Duodenal mucosa (tissue), 2 donors: Measurements from ENCODE around the gene ENOPH1.

Source experiments
- H3K27ac ChIP-seq: one replicate; pipeline ENCODE4 v1.7.0; 2013; ENCODE audit warnings: low read depth, low read length
- H3K27me3 ChIP-seq, 2 donors: one replicate each; pipeline ENCODE4 v1.7.0; 2013; ENCODE audit warnings: low read length in 2 of 2, control low read depth in 1 of 2; ENCODE audit not compliant: insufficient read depth in 2 of 2, control insufficient read depth in 1 of 2
- H3K36me3 ChIP-seq, 2 donors: one replicate each; pipeline ENCODE4 v1.7.0; 2013; ENCODE audit warnings: low read length in 2 of 2, control low read depth in 1 of 2; ENCODE audit not compliant: insufficient read depth in 2 of 2, control insufficient read depth in 1 of 2
- H3K4me1 ChIP-seq, 2 donors: one replicate each; pipeline ENCODE4 v1.7.0; 2013; ENCODE audit warnings: low read length in 2 of 2, control low read depth in 1 of 2; ENCODE audit not compliant: insufficient read depth in 2 of 2, control insufficient read depth in 1 of 2
- H3K4me3 ChIP-seq, 2 donors: one replicate each; pipeline ENCODE4 v1.7.0; 2013; ENCODE audit warnings: low read length in 2 of 2, low read depth in 1 of 2
- H3K9ac ChIP-seq, 2 donors: one replicate each; pipeline ENCODE4 v1.7.0; 2013; ENCODE audit warnings: low read length in 2 of 2, low read depth in 1 of 2
- H3K9me3 ChIP-seq, 2 donors: one replicate each; pipeline ENCODE4 v1.7.0; 2013; ENCODE audit warnings: low read length in 2 of 2, control low read depth in 1 of 2; ENCODE audit not compliant: control insufficient read depth in 1 of 2

ENOPH1 gene

DNA sequence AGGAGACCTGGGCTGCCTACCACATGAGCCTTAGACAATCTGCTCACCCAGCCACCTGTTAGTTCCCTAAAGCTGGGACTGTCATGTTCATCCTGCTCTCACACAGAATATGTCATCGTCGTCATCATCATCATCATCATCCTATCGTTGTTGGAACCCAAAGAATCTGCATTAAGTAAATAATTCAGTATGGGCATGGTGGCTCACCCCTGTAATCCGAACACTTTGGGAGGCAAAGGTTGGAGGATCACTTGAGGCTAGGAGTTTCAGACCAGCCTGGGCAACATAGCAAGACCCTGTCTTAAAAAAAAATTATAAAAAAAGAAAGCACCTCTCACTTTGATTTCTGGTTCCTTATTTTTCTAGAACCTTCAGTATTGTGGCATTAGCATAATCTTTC lies 6.4 kb downstream of the ENOPH1 start:
- Histone ChIP-seq H3K9me3 (no peaks in the 10 kb centered on the region), H3K4me1 (peaks cover 4 to 12% of the 10 kb centered on the region in 2 donors), H3K4me3 (no peak overlapping the region), H3K27ac (no peak overlapping the region), H3K27me3 (no peaks in the 10 kb centered on the region), H3K36me3 (no peaks in the 10 kb centered on the region), H3K9ac (no peak overlapping the region)

DNA sequence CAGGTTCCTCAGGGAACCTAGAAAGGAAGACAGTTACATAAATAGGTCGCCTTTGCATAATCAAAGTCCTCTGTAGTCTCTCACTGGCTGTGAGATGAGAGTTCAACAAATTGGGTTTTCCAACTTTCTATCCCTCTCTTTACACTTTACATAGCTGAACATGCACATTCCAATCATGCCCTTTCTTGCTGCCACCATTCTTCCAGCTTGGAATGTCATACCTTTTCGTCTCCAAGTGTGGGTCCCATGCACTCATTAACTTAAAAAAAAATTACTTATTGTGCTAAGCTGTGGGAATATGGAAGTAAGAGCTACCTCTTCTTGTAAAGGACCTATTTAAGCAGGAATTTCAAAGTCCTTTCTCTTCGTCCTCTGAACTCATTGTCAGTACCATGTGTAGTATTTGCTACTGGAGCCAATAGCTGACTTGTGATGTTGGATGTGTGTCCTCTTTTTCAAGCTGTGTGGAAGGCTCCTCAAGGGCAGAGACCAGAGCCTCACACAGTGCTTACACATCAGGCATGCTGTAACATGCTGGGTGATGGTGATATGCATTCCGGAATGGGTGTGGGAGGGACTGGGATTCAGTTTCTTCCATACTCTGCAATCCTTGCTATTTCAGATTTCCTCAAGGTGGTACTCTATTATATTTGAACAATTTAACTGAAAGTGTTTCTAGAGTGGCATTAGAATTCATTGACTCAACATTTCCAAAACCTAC lies 7.1 kb downstream of the ENOPH1 start:
- Histone ChIP-seq H3K4me1 (peaks cover 0 to 12% of the 10 kb centered on the region in 2 donors), H3K27me3 (no peaks in the 10 kb centered on the region), H3K4me3 (no peak overlapping the region), H3K27ac (no peak overlapping the region), H3K9ac (no peak overlapping the region), H3K36me3 (no peaks in the 10 kb centered on the region), H3K9me3 (no peaks in the 10 kb centered on the region)

DNA sequence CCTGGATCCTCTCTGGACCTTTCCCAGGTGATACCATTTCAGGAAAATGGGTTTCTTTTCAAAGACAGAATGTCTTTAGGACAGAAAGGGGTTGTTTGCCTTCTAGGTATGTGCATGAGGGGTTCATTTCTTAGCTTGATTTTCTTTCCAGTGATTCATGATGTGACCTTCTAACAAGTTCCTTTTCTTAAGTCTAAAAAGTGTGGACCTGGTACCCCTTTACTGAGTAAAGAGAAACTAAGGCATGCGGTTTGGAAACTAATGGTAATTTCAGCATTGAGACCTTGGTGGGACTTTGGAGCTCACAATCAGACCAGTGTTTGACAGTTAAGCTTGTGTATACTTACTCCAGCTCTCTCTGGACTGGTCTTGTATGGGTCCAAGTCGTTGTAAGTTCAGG lies 8.7 kb downstream of the ENOPH1 start:
- H3K9ac ChIP-seq, result no peak overlapping the region
- no peaks in the 10 kb centered on the region for H3K27me3 ChIP-seq
- H3K4me1 ChIP-seq, result peaks cover 0 to 6% of the 10 kb centered on the region in 2 donors
- H3K4me3 ChIP-seq, result no peak overlapping the region
- no peaks in the 10 kb centered on the region for H3K9me3 ChIP-seq
- H3K27ac ChIP-seq, result no peak overlapping the region
- H3K36me3 ChIP-seq, result no peaks in the 10 kb centered on the region

DNA sequence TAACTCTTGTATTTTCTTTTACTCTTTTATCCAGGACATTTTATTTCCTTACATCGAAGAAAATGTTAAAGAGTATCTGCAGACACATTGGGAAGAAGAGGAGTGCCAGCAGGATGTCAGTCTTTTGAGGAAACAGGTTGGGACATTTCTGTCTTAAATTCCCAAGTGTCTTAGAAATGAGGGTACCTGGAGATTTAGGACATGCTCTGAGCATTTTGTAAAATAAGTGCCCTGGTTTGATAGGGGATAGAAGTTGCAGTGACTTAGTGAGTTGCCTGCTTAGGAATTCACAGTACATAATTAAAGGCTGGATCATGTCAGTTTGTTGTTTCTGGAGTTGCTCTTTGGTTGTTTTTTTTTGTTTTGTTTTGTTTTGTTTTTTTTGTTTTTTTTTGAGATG lies 17.5 kb downstream of the ENOPH1 start:
- Histone ChIP-seq H3K4me1 (no peaks in the 10 kb centered on the region), H3K4me3 (no peak overlapping the region), H3K9ac (no peak overlapping the region), H3K27ac (no peak overlapping the region), H3K9me3 (no peaks in the 10 kb centered on the region), H3K27me3 (no peaks in the 10 kb centered on the region), H3K36me3 (peaks cover 8 to 38% of the 10 kb centered on the region in 2 donors)

DNA sequence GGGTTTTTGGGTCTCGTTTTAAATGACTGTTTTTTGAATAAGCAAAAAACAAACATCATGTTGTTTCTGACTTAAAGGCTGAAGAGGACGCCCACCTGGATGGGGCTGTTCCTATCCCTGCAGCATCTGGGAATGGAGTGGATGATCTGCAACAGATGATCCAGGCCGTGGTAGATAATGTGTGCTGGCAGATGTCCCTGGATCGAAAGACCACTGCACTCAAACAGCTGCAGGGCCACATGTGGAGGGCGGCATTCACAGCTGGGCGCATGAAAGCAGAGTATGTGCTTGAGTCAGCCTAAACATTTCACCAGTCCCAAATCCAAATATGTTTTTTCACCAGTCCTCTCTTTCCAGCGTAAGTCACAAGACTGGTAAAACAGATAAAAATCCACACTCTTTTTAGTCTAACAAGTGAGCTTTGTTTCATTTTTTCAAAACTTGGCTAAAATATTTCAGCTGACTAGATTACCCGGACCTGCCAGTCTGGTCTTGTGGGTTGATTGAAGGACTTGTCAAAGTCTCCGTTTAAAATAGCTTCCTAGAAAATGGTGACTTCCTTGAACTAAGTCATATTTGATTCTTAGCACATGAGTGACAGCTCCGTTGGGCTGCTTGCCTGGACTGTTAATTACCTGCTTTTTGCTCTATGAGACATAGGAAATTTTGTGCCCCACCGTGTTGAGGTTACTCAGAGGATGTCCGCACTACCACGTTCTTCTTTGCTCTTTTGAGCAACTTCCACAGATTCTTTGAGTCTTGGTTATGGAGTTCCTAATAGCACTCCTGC lies 20.8 kb downstream of the ENOPH1 start:
- Histone ChIP-seq H3K4me3 (no peak overlapping the region), H3K27ac (no peak overlapping the region), H3K36me3 (peaks cover 13 to 60% of the 10 kb centered on the region in 2 donors), H3K9me3 (no peaks in the 10 kb centered on the region), H3K27me3 (no peaks in the 10 kb centered on the region), H3K9ac (no peak overlapping the region), H3K4me1 (no peaks in the 10 kb centered on the region)

DNA sequence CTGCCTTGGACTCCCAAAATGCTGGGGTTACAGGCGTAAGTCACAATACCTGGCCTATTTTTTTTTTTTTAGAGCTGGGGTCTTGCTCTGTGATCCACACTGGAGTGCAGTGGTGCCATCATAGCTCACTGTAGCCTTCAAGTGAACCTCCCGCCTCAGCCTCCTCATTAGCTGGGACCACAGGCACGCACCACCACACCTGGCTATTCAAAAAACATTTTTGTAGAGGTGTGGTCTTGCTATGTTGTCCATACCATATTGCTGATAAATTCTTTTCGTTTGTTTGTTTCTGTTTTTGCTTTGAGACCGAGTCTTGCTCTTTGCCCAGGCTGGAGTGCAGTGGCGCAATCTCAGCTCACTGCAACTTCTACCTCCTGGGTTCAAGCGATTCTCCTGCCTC lies 21.6 kb downstream of the ENOPH1 start:
- no peak overlapping the region for H3K4me3 ChIP-seq
- no peaks in the 10 kb centered on the region for H3K27me3 ChIP-seq
- peaks cover 13 to 63% of the 10 kb centered on the region in 2 donors for H3K36me3 ChIP-seq
- H3K9me3 ChIP-seq, result no peaks in the 10 kb centered on the region
- H3K27ac ChIP-seq, result no peak overlapping the region
- no peak overlapping the region for H3K9ac ChIP-seq
- H3K4me1 ChIP-seq, result no peaks in the 10 kb centered on the region

DNA sequence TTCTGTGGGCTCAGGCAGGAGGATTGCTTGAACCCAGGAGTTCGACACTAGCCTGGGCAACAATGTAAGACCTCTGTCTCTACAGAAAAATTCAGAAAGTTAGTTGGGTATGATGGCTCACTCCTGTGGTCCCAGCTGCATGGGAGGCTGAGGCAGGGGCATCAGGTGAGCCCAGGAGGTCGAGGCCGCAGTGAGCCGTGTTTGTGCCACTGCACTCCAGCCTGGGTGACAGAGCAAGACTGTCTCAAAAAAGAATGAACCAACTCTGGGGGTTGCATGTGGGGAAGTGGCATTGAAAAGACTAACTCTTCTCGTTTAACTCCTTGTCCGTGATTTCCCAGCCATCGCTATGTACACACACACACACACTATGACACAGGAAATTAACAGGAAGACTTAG lies 26.9 kb downstream of the ENOPH1 start:
- Histone ChIP-seq H3K27me3 (no peaks in the 10 kb centered on the region), H3K36me3 (peaks cover 13 to 64% of the 10 kb centered on the region in 2 donors), H3K9ac (no peak overlapping the region), H3K4me3 (no peak overlapping the region), H3K27ac (no peak overlapping the region), H3K4me1 (no peaks in the 10 kb centered on the region), H3K9me3 (no peaks in the 10 kb centered on the region)

DNA sequence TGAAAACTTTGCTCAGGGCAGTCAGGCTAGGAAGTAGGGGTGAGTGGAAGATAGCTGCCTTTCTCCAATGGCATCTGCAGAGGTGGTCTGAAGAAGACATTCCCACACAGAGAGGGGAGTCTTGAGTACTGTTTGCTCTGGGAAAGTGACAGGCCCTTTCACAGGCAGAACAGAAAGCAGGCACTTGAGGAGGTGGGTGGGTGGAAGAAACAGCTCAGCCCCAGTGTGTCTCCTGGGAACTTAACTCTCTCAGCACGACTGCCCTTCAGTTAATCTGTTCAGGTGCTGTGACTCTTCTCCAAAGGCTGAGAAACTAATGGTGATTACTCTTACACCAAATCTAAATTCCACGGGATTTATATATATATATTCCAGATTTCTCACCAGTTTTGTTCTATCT lies 28.3 kb downstream of the ENOPH1 start:
- Histone ChIP-seq H3K4me1 (no peaks in the 10 kb centered on the region), H3K9me3 (no peaks in the 10 kb centered on the region), H3K36me3 (peaks cover 9 to 53% of the 10 kb centered on the region in 2 donors), H3K27ac (no peak overlapping the region), H3K4me3 (no peak overlapping the region), H3K9ac (no peak overlapping the region), H3K27me3 (no peaks in the 10 kb centered on the region)

DNA sequence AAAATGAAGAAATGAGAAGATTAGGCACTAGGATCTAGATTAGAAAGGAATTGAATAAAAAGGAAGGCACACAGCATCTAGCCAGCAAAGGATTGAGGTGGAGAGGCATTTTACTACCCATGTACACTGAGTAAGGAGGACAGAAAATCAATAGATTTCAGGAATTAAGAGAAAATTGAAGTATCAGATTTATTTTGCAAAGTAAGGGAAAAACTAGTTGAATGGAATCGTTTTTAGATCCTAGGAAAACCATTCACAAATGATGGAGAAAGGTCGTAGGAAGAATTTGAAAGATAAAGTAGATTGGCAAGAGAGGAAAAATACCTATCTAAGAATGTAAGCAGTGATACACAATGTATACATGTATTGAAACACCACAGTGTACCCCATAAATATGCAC lies 31.3 kb downstream of the ENOPH1 start:
- Histone ChIP-seq H3K4me3 (no peak overlapping the region), H3K9me3 (no peaks in the 10 kb centered on the region), H3K27me3 (no peaks in the 10 kb centered on the region), H3K36me3 (peaks cover 9 to 39% of the 10 kb centered on the region in 2 donors), H3K27ac (no peak overlapping the region), H3K9ac (no peak overlapping the region), H3K4me1 (no peaks in the 10 kb centered on the region)

DNA sequence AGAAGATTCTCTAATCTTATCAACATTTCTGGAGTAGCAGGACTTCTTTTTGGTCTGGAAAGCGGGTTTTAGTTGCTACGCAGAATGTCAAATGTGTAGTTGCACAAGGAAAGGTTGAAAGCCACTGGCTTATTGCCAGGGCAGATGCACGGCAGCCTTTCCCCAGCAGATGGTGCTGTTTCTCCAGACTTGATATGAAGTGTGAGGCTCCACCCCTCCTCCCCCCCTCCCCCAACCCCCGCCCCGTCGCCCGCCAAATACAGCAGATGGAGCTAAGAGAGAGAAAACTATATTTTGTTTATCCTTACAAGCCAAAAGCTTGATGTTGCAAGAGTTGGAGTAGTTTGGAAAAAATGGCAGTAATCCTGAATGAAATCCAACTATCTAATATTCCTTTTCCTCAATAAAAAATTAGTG lies 32.0 kb downstream of the ENOPH1 start:
- no peak overlapping the region for H3K27ac ChIP-seq
- no peak overlapping the region for H3K4me3 ChIP-seq
- no peaks in the 10 kb centered on the region for H3K9me3 ChIP-seq

More for the DNA sequence above, 32.0 kb downstream of the ENOPH1 start:
- Histone ChIP-seq H3K4me1 (no peaks in the 10 kb centered on the region), H3K9ac (no peak overlapping the region), H3K36me3 (peaks cover 9 to 32% of the 10 kb centered on the region in 2 donors), H3K27me3 (no peaks in the 10 kb centered on the region)
